ENCODE data around the gene SMARCB1. TPM values are rescaled to one million over a fixed set of nuclear protein-coding genes. Genes with fewer than 3 reads are reported as not detected.

The SMARCB1 gene
- total and polyA plus RNA-seq, 7 experiments from 2014 or later, result 37.0 to 81.1 (median 49.8) TPM

DNA sequence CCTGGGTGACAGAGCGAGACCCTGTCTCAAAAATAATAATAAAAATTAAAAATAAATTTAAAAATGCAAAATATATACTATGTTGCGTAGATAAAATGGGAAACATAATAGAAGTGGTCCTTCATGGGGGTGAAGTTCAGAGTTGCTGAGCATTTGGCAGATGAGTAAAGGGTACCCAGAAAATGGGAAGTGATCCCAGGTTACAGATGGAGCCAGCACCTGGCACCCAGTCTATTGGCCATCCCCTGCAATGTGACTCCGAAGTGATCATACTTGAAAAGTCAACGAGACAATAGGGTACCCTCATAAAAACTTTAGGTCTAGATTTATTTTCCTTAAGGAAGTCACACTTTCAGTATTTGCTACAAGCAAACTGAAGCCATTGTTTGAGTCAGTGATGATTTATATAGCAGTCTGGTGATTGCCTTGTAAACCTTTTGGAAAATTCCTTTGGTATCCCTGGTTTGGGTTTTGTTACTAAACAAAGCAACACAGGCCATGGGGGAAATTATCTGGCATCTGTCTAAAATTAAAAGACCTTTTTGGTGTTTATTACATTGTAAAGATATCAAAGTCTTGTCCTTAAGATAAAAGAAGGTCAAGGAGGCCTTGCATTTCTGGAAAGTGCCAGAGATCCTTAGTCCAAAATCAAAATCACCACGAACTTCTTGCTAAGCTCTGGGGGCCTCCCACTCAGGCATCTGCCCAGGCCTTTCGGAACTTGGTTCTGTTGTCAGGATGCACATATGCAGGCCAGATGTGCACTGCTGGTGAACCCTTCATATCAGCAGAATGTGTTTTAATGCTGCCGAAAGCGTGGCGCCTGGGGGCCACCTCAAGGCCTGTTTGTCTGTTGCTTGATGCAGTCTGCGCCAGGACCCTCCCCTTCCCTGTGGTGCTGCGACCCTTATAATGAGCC lies 4.3 kb downstream of the SMARCB1 start:
- Mint-ChIP-seq H3K27ac (no peak overlapping the region), H3K4me1 (peaks cover 16 to 55% (median 46%) of the 10 kb centered on the region in 7 donors), H3K36me3 (peaks cover 4 to 25% (median 9%) of the 10 kb centered on the region in 5 donors), H3K27me3 (no peaks in the 10 kb centered on the region), H3K9me3 (no peaks in the 10 kb centered on the region), H3K4me3 (no peak overlapping the region)
- H3K9me3 ChIP-seq (ENCODE audit: control insufficient read depth in 2 of 3, low read length in 3 of 3), result no peaks in the 10 kb centered on the region
- peaks cover 11 to 12% of the 10 kb centered on the region in 2 donors for H3K4me1 ChIP-seq (ENCODE audit: control insufficient read depth in 2 of 2, insufficient read depth in 2 of 2, low read length in 2 of 2)
- H3K27me3 ChIP-seq (ENCODE audit: control insufficient read depth in 2 of 2, insufficient read depth in 2 of 2, low read length in 2 of 2), result no peaks in the 10 kb centered on the region
- H3K36me3 ChIP-seq (ENCODE audit: control insufficient read depth in 2 of 3, insufficient read depth in 3 of 3, low read length in 3 of 3), result peaks cover 0 to 52% (median 7%) of the 10 kb centered on the region in 3 experiments
- no peak for DNase-seq
- H3K27ac ChIP-seq (ENCODE audit: low read depth, low read length), result no peak overlapping the region
- CTCF ChIA-PET, result no interaction called here
- H3K4me3 ChIP-seq (ENCODE audit: low read length), result no peak overlapping the region
- POLR2A ChIA-PET, result interaction anchor here (0.6 kb wide), 1 partner anchor 153 kb away, joined by 3 read pairs; no protein-coding TSS in a partner anchor
- intact Hi-C loops (cut with micrococcal nuclease), result no loop called here
- no peak for ATAC-seq

DNA sequence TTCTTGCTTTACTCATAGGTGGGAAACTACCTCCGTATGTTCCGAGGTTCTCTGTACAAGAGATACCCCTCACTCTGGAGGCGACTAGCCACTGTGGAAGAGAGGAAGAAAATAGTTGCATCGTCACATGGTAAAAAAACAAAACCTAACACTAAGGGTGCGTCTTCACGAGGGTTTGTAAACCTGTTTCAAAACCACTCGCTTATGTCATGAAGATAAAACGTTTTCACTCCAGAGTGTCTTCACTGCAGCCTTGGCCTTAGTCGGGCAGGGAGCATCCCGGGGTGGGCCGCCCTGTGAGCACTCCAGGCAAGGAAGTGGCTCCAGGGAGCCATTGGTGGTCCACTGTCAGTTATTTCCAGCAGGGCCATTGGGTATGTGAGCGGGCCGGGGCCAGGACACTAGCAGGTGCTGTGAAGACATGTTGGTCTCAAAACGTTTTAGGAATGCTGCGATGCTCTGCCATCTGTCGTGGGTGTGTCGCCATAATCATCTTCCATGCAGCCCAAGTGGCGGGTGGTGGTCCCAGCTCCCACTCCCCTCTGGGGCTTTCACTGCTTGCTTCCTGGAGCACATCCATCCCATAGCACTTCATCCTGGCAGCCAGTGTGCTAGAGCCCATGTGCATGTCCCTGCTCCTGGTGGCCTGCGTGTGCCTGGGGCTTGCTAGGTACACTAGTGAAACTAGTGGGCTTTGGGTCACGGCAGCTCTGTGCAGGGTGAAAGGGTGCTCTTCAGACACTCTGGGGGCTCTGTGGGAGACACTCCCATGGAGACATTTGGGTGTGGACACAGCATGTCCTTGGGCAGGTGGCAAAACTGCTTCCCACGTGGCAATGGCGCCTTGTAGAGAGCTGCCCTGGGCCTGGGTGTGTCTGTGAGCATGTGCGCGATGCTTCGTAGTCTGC lies 5.2 kb downstream of the SMARCB1 start:
- DNase-seq (no peak), ATAC-seq (no peak)
- Mint-ChIP-seq H3K4me3 (peak overlapping the region in 1 of 10 donors; percentile 25), H3K27ac (peak overlapping the region in 4 of 9 donors; percentile 25 to 62 (median 42)), H3K36me3 (peaks cover 5 to 32% (median 13%) of the 10 kb centered on the region in 5 donors), H3K9me3 (no peaks in the 10 kb centered on the region), H3K27me3 (no peaks in the 10 kb centered on the region), H3K4me1 (peaks cover 16 to 47% (median 39%) of the 10 kb centered on the region in 7 donors)
- Histone ChIP-seq H3K4me3 (ENCODE audit: low read length) (no peak overlapping the region), H3K27ac (ENCODE audit: low read depth, low read length) (no peak overlapping the region), H3K36me3 (ENCODE audit: control insufficient read depth in 2 of 3, insufficient read depth in 3 of 3, low read length in 3 of 3) (peaks cover 0 to 59% (median 11%) of the 10 kb centered on the region in 3 experiments), H3K9me3 (ENCODE audit: control insufficient read depth in 2 of 3, low read length in 3 of 3) (no peaks in the 10 kb centered on the region), H3K27me3 (ENCODE audit: control insufficient read depth in 2 of 2, insufficient read depth in 2 of 2, low read length in 2 of 2) (no peaks in the 10 kb centered on the region), H3K4me1 (ENCODE audit: control insufficient read depth in 2 of 2, insufficient read depth in 2 of 2, low read length in 2 of 2) (peaks cover 6% of the 10 kb centered on the region in 2 donors)
- intact Hi-C loops (cut with micrococcal nuclease), result no loop called here
- ChIA-PET POLR2A (interaction anchor here (0.6 to 1.0 kb wide), 2 partner anchors 14 to 154 kb away, joined by 3 read pairs; no protein-coding TSS in a partner anchor), CTCF (no interaction called here)

DNA sequence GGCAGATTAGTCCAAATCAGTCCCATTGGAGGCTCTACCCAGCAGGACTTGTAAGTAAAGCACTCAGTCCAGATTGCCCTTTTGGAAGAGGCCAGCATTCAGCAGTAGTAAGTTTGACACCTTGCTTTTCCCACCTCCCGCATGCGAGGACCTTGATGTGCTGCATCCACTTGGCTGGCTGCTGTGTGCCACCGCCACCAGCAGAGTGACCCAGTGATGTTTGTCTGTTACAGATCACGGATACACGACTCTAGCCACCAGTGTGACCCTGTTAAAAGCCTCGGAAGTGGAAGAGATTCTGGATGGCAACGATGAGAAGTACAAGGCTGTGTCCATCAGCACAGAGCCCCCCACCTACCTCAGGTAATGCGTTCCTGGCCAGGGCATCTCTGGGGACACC lies 6.6 kb downstream of the SMARCB1 start:
- Mint-ChIP-seq H3K4me3 (no peak overlapping the region), H3K36me3 (peaks cover 5 to 38% (median 14%) of the 10 kb centered on the region in 5 donors), H3K9me3 (no peaks in the 10 kb centered on the region), H3K27me3 (no peaks in the 10 kb centered on the region), H3K4me1 (peaks cover 16 to 37% (median 30%) of the 10 kb centered on the region in 7 donors), H3K27ac (peak overlapping the region in 1 of 9 donors; percentile 17)
- ChIA-PET POLR2A (interaction anchor here (1.0 kb wide), 1 partner anchor 16 kb away, joined by 3 read pairs; no protein-coding TSS in a partner anchor), CTCF (interaction anchor here (0.7 kb wide), 1 partner anchor 178 kb away, joined by 3 read pairs; no protein-coding TSS in a partner anchor)
- no peaks in the 10 kb centered on the region for H3K27me3 ChIP-seq (ENCODE audit: control insufficient read depth in 2 of 2, insufficient read depth in 2 of 2, low read length in 2 of 2)
- ATAC-seq (no peak), DNase-seq (no peak)
- no peak overlapping the region for H3K4me3 ChIP-seq (ENCODE audit: low read length)
- no peaks in the 10 kb centered on the region for H3K4me1 ChIP-seq (ENCODE audit: control insufficient read depth in 2 of 2, insufficient read depth in 2 of 2, low read length in 2 of 2)
- H3K9me3 ChIP-seq (ENCODE audit: control insufficient read depth in 2 of 3, low read length in 3 of 3), result no peaks in the 10 kb centered on the region
- no peak overlapping the region for H3K27ac ChIP-seq (ENCODE audit: low read depth, low read length)
- H3K36me3 ChIP-seq (ENCODE audit: control insufficient read depth in 2 of 3, insufficient read depth in 3 of 3, low read length in 3 of 3), result peaks cover 0 to 67% (median 11%) of the 10 kb centered on the region in 3 experiments
- intact Hi-C loops (cut with micrococcal nuclease), result no loop called here

DNA sequence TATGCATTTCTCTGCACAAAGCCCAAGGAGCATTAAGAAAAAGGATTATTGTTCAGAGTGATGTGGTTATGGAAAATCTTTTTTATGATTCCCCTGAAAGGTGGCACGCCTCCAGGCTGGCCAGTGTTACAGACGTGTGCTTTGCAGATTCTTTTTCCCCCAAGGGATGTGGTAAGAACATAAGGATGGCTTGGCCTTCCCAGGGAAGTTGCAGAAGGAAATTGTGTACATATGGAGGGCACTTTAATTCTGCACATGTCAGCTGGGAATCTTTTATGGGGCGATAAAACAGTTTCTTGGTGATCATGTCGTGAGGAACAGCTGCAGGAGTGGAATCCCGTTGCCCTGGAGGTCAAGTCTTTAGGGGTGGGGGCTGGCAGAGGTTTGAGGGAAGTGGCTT lies 9.7 kb downstream of the SMARCB1 start:
- Mint-ChIP-seq H3K4me3 (no peak overlapping the region), H3K4me1 (peaks cover 9 to 19% (median 13%) of the 10 kb centered on the region in 7 donors), H3K27ac (no peak overlapping the region), H3K36me3 (peaks cover 16 to 55% (median 24%) of the 10 kb centered on the region in 5 donors), H3K27me3 (no peaks in the 10 kb centered on the region), H3K9me3 (no peaks in the 10 kb centered on the region)
- H3K27me3 ChIP-seq (ENCODE audit: control insufficient read depth in 2 of 2, insufficient read depth in 2 of 2, low read length in 2 of 2), result no peaks in the 10 kb centered on the region
- intact Hi-C loops (cut with micrococcal nuclease), result no loop called here
- H3K4me3 ChIP-seq (ENCODE audit: low read length), result no peak overlapping the region
- H3K36me3 ChIP-seq (ENCODE audit: control insufficient read depth in 2 of 3, insufficient read depth in 3 of 3, low read length in 3 of 3), result peaks cover 0 to 79% (median 23%) of the 10 kb centered on the region in 3 experiments
- no peak for DNase-seq
- ATAC-seq, result no peak
- CTCF ChIA-PET, result no interaction called here
- no peaks in the 10 kb centered on the region for H3K4me1 ChIP-seq (ENCODE audit: control insufficient read depth in 2 of 2, insufficient read depth in 2 of 2, low read length in 2 of 2)
- H3K9me3 ChIP-seq (ENCODE audit: control insufficient read depth in 2 of 3, low read length in 3 of 3), result no peaks in the 10 kb centered on the region
- no peak overlapping the region for H3K27ac ChIP-seq (ENCODE audit: low read depth, low read length)
- POLR2A ChIA-PET, result no interaction called here

DNA sequence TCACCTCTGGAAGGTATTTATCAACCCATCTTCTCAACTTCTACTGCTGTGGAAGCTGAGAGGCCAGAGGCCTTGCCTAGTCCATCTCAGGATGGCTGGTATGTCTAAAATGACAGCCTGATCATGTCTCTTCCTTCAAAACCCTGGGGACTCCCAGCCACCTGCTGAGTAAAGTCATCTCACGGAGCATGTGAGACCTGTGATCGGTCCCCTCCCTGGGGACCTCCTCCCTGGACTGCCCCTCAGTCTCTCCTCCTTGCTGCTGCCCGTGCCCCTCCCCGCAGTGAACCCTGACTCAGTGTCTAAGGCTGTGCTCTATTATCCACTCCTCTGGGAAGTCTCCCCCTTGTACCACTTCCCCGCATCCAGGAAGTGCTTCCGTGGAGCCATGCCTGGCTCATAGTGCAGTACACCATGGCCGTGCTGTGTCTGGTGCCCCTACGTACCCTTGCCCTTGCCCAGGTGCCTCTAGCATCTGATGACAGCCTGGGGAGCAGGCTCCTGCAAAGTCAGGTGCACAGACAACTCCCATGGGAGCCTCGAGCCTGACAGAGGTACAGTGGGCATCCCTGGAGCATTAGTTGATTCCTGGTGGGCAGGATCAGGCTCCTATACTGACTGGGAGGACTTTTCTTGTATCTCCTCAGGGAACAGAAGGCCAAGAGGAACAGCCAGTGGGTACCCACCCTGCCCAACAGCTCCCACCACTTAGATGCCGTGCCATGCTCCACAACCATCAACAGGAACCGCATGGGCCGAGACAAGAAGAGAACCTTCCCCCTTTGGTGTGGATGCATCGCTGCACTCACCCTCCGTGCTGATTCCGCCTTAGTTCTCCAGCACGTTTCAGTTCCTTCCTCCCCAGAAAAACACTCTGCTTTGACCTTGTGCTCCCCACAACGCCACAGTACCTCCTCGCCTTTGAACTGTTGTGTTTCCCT lies 13.8 kb downstream of the SMARCB1 start:
- DNase-seq (no peak), ATAC-seq (peak; percentile 20)
- H3K4me3 ChIP-seq (ENCODE audit: low read length), result no peak overlapping the region
- H3K4me1 ChIP-seq (ENCODE audit: control insufficient read depth in 2 of 2, insufficient read depth in 2 of 2, low read length in 2 of 2), result no peaks in the 10 kb centered on the region
- peak overlapping the region in 1 of 9 donors; percentile 51 for H3K27ac Mint-ChIP-seq
- H3K9me3 ChIP-seq (ENCODE audit: control insufficient read depth in 2 of 3, low read length in 3 of 3), result no peaks in the 10 kb centered on the region
- no peaks in the 10 kb centered on the region for H3K27me3 ChIP-seq (ENCODE audit: control insufficient read depth in 2 of 2, insufficient read depth in 2 of 2, low read length in 2 of 2)
- H3K27me3 Mint-ChIP-seq, result no peaks in the 10 kb centered on the region
- peaks cover 3 to 75% (median 36%) of the 10 kb centered on the region in 3 experiments for H3K36me3 ChIP-seq (ENCODE audit: control insufficient read depth in 2 of 3, insufficient read depth in 3 of 3, low read length in 3 of 3)
- H3K36me3 Mint-ChIP-seq, result peaks cover 17 to 62% (median 30%) of the 10 kb centered on the region in 5 donors
- no peaks in the 10 kb centered on the region for H3K9me3 Mint-ChIP-seq
- intact Hi-C loops (cut with micrococcal nuclease), result no loop called here
- ChIA-PET POLR2A (no interaction called here), CTCF (no interaction called here)
- no peak overlapping the region for H3K27ac ChIP-seq (ENCODE audit: low read depth, low read length)
- H3K4me1 Mint-ChIP-seq, result peaks cover 0 to 5% (median 0%) of the 10 kb centered on the region in 7 donors
- H3K4me3 Mint-ChIP-seq, result no peak overlapping the region

Data from naive thymus-derived CD4-positive, alpha-beta T cell (primary cell).